Vagina (tissue), 2 donors: ENCODE results near the gene AFAP1L1.

ENCODE experiments used
- POLR2A ChIP-seq, 2 donors: fragments of 450-650 bp; IDR thresholded peaks; one replicate each; pipeline ENCODE4 v1.6.1; 2017; ENCODE audit warnings: antibody characterized with exemption in 2 of 2, mild to moderate bottlenecking in 2 of 2, moderate library complexity in 2 of 2
- POLR2AphosphoS5 ChIP-seq, 2 donors: sonication (generic); formaldehyde crosslinking; IDR thresholded peaks; one replicate each; pipeline ENCODE4 v1.9.0; 2017; ENCODE audit warnings: antibody characterized with exemption in 2 of 2, mild to moderate bottlenecking in 2 of 2, low read depth in 1 of 2; ENCODE audit not compliant: insufficient read depth in 1 of 2
- TF ChIP-seq, protein P1 (sequence below), 3 experiments: fragments of 450-650 bp in 2 of 3; fragments of 200-600 bp in 1 of 3; sonication (generic) in 1 of 3; IDR thresholded peaks; one replicate each; pipeline ENCODE4 v1.5.1; 2017 to 2019; ENCODE audit warnings: antibody characterized with exemption in 3 of 3, mild to moderate bottlenecking in 2 of 3, moderate library complexity in 2 of 3

DNA sequence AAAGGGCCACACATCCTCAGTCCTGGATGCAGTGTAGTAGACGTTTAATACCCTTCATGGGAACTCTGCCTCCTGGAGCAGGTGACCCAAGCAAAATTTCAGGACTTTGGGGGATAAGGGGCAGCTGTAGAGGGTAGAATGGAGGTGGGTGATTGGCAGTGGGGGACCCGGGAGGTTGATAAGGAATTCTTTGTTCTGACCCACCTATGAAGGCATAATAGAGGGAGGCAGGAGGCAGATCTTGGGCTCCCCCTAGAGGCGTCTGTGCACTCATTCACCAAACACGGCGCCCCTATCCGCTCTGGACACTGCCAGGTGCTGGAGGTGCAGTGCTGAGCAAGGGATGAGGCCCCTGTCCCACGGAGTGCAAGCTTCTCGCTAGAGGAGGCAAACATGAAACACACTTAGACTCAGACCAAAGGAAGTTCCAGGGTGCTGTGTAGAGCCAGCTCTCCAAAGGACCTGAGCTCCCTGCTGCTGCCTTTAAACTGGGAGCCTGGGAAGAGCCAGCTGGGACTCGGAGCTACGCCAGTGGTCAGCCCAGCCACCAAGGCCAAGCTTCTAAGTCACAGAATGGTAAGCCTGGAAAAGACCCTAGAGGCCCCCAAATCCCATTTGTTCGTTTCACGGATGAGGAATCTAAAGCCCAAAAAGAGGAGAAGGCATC lies 99.8 kb downstream of the AFAP1L1 start:
- TF ChIP-seq, protein P1, sequence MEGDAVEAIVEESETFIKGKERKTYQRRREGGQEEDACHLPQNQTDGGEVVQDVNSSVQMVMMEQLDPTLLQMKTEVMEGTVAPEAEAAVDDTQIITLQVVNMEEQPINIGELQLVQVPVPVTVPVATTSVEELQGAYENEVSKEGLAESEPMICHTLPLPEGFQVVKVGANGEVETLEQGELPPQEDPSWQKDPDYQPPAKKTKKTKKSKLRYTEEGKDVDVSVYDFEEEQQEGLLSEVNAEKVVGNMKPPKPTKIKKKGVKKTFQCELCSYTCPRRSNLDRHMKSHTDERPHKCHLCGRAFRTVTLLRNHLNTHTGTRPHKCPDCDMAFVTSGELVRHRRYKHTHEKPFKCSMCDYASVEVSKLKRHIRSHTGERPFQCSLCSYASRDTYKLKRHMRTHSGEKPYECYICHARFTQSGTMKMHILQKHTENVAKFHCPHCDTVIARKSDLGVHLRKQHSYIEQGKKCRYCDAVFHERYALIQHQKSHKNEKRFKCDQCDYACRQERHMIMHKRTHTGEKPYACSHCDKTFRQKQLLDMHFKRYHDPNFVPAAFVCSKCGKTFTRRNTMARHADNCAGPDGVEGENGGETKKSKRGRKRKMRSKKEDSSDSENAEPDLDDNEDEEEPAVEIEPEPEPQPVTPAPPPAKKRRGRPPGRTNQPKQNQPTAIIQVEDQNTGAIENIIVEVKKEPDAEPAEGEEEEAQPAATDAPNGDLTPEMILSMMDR (IDR thresholded peaks at IDR 0.05) = peak; percentile 10 to 53 (median 38)
- no peak for TF ChIP-seq POLR2A (IDR thresholded peaks at IDR 0.05)
- no peak for TF ChIP-seq POLR2AphosphoS5 (IDR thresholded peaks at IDR 0.05; ENCODE audit: insufficient read depth in 1 of 2, low read depth in 1 of 2)
